Middle frontal gyrus (tissue), 1 donor: ENCODE data around the gene MAPT.
"Not testable (repeated sequence)": the region's sequence is repeated elsewhere in the genome, so short reads cannot be mapped to it uniquely, and the experiment has no call there.

ENCODE experiments used
- DNase-seq: peaks from one replicate; pipeline ENCODE4 v3.0.0-alpha.2; 2015; ENCODE audit warnings: low spot score; ENCODE audit errors: extremely low spot score

Gene MAPT

DNA sequence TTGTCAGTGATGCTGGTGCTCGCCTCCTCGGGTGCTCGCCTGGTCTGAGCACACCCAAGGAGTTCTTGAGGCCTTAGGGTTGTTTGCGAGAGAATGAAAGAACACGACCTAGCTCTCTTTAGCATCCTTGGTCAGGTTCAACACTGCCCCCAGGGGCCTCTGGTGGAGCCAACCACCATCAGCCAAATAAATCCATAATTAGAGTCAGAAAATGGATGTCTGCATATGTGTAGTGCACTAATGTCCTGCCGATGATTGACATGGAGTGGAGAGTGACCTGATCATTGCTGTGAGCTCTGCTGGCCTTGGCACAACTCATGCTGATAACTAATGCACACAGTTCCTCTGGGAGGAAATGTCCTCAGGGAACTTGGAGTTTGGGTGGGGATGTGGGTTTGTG is 96.5 kb downstream of the MAPT start:
- DNase-seq, result no peak

DNA sequence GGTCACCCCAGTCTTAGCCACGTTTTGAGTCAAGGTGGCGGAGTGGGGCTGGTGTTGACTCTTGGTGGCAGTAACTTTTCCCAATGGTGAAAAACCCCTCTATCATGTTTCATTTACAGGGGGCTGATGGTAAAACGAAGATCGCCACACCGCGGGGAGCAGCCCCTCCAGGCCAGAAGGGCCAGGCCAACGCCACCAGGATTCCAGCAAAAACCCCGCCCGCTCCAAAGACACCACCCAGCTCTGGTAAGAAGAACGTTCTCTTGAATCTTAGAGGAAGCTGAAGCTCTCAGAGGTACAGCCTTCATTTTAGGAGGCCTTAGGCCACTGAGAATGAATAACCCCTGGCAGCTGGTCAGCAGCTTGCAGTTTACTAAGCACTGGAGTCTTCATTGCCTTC is 97.0 kb downstream of the MAPT start:
- DNase-seq, result no peak

DNA sequence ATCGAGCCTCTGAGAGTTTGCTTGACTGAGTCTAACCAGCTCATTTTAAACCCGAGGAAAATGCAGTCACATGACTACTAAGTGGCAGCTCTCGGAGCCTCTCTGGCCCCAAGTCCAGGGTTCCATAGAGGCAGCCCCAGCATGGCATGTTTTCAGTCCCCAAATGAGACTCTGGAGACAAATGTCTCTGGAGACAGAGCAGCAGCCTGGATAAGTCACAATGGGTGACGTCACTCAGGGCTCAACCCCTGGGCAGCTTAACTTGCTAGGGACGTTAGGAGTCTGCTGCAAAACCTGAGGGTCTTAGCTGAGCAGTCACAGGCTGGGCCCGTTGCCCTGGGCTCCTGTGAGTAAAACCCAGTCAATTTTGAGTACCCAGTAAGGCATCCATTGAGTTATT is 97.8 kb downstream of the MAPT start:
- no peak for DNase-seq

DNA sequence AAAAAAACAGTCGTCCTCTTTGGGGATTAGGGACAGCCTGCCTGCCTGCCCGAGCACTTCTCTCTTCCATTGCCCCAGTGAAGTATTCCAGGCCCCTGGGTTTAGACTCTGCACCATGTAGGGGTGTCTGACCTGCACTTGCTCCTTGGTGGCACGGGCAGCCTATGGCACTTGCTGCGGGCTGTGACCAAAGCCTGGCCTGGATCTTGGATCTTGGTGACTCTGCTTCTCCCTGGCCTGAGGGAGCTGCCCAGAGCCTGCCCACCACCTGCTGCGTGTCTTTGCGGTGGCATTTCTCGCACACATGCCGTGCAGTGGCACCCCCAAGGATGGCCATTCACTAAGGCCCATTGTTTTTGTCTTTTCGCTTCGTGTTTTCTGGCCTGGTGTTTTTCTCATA is 98.5 kb downstream of the MAPT start:
- DNase-seq, result no peak

DNA sequence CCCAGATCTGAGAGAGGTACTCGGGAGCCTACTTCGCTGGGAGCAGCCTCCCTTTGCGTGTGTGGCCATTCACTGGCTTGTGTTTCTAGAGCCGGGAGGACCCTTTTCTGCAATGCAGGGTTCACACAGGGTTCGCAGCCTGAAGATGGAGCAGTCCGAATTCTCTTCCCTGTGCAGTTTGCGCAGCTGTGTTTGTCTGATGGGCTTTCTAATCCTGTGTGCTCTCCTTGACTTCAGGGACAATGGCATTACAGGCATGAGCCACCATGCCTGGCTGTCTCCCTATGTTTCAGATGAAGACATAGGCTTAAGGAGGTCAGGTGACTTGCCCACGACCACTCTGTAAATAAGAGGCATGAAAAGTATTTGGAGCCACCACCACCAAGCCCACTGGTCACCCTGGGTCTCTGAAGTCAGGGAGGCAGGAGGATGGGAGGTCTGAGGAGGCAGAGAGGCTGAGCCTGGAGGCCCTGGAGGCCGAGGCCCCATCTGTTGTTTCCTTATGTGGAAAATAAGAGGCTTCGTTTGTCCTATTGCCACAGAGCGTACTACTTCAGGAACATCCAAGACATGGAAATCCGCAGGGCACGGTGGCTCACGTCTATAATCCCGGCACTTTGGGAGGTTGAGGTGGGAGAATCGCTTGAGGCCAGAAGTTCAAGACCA is 99.7 kb downstream of the MAPT start:
- DNase-seq, result no peak

DNA sequence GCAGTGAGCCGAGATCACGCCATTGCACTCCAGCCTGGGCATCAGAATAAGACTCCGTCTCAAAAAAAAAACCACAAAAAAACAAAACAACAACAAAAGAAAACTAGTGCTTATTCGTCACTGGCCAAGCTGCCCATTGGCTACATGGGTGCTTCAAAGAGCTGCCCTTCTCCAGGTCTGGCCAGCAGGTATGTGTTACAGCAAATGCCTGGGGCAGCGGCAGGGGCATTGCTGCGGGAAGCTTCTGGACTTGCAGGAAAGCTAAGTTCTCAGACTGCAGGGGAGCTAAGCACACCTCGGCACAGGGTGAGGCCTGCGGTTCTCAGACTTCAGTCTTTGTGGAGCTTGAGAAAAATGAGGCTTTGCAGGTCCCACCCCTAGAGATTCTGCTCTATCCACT is 100.6 kb downstream of the MAPT start:
- no peak for DNase-seq

DNA sequence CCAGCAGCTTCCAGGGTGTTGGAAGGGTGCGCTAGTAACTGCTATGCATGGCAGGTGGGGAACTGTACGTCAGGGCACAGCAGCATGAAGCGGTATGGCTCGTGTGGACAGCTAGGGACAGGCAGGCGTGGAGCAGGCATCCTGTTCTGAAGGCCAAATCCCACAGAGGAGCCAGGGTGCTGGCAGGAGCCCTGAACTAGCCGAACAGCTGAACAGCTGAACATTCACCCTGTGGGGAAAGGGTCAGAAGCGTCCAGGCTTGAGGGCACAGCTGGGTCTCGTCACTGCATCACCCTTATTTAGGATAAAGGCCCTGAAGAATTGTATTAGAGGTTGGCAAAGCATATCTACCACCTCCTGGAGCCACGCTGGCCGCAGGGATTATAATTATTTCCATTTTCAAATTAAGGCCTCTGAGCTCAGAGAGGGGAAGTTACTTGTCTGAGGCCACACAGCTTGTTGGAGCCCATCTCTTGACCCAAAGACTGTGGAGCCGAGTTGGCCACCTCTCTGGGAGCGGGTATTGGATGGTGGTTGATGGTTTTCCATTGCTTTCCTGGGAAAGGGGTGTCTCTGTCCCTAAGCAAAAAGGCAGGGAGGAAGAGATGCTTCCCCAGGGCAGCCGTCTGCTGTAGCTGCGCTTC is 101.4 kb downstream of the MAPT start:
- no peak for DNase-seq

DNA sequence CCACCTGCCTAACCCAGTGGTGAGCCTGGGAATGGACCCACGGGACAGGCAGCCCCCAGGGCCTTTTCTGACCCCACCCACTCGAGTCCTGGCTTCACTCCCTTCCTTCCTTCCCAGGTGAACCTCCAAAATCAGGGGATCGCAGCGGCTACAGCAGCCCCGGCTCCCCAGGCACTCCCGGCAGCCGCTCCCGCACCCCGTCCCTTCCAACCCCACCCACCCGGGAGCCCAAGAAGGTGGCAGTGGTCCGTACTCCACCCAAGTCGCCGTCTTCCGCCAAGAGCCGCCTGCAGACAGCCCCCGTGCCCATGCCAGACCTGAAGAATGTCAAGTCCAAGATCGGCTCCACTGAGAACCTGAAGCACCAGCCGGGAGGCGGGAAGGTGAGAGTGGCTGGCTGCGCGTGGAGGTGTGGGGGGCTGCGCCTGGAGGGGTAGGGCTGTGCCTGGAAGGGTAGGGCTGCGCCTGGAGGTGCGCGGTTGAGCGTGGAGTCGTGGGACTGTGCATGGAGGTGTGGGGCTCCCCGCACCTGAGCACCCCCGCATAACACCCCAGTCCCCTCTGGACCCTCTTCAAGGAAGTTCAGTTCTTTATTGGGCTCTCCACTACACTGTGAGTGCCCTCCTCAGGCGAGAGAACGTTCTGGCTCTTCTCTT is 102.1 kb downstream of the MAPT start:
- no peak for DNase-seq

DNA sequence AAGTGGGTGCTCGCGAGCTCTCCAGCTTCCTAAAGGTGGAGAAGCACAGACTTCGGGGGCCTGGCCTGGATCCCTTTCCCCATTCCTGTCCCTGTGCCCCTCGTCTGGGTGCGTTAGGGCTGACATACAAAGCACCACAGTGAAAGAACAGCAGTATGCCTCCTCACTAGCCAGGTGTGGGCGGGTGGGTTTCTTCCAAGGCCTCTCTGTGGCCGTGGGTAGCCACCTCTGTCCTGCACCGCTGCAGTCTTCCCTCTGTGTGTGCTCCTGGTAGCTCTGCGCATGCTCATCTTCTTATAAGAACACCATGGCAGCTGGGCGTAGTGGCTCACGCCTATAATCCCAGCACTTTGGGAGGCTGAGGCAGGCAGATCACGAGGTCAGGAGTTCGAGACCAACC is 102.8 kb downstream of the MAPT start:
- DNase-seq, result no peak

DNA sequence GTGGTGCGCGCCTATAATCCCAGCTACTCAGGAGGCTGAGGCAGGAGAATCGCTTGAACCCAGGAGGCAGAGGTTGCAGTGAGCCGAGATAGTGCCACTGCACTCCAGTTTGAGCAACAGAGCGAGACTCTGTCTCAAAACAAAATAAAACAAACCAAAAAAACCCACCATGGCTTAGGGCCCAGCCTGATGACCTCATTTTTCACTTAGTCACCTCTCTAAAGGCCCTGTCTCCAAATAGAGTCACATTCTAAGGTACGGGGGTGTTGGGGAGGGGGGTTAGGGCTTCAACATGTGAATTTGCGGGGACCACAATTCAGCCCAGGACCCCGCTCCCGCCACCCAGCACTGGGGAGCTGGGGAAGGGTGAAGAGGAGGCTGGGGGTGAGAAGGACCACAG is 103.3 kb downstream of the MAPT start:
- no peak for DNase-seq

DNA sequence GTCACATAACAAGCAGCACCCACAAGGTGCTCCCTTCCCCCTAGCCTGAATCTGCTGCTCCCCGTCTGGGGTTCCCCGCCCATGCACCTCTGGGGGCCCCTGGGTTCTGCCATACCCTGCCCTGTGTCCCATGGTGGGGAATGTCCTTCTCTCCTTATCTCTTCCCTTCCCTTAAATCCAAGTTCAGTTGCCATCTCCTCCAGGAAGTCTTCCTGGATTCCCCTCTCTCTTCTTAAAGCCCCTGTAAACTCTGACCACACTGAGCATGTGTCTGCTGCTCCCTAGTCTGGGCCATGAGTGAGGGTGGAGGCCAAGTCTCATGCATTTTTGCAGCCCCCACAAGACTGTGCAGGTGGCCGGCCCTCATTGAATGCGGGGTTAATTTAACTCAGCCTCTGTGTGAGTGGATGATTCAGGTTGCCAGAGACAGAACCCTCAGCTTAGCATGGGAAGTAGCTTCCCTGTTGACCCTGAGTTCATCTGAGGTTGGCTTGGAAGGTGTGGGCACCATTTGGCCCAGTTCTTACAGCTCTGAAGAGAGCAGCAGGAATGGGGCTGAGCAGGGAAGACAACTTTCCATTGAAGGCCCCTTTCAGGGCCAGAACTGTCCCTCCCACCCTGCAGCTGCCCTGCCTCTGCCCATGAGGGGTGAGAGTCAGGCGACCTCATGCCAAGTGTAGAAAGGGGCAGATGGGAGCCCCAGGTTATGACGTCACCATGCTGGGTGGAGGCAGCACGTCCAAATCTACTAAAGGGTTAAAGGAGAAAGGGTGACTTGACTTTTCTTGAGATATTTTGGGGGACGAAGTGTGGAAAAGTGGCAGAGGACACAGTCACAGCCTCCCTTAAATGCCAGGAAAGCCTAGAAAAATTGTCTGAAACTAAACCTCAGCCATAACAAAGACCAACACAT is 104.9 kb downstream of the MAPT start, which contains the start of gene STH:
TSS of gene STH (plus strand) at position 264 of the 913 bp plus-strand sequence. CDS start at position 294, 30 bp downstream.
- DNase-seq, result no peak

DNA sequence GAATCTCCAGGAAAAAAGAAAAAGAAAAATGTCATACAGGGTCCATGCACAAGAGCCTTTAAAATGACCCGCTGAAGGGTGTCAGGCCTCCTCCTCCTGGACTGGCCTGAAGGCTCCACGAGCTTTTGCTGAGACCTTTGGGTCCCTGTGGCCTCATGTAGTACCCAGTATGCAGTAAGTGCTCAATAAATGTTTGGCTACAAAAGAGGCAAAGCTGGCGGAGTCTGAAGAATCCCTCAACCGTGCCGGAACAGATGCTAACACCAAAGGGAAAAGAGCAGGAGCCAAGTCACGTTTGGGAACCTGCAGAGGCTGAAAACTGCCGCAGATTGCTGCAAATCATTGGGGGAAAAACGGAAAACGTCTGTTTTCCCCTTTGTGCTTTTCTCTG is 105.5 kb downstream of the MAPT start:
- no peak for DNase-seq

DNA sequence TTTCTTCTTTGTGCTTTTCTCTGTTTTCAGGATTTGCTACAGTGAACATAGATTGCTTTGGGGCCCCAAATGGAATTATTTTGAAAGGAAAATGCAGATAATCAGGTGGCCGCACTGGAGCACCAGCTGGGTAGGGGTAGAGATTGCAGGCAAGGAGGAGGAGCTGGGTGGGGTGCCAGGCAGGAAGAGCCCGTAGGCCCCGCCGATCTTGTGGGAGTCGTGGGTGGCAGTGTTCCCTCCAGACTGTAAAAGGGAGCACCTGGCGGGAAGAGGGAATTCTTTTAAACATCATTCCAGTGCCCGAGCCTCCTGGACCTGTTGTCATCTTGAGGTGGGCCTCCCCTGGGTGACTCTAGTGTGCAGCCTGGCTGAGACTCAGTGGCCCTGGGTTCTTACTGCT is 105.9 kb downstream of the MAPT start:
- no peak for DNase-seq

DNA sequence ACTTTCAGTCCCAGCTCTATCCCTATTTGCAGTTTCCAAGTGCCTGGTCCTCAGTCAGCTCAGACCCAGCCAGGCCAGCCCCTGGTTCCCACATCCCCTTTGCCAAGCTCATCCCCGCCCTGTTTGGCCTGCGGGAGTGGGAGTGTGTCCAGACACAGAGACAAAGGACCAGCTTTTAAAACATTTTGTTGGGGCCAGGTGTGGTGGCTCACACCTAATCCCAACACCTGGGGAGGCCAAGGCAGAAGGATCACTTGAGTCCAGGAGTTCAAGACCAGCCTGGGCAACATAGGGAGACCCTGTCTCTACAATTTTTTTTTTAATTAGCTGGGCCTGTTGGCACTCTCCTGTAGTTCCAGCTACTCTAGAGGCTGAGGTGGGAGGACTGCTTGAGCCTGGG is 106.4 kb downstream of the MAPT start:
- no peak for DNase-seq

DNA sequence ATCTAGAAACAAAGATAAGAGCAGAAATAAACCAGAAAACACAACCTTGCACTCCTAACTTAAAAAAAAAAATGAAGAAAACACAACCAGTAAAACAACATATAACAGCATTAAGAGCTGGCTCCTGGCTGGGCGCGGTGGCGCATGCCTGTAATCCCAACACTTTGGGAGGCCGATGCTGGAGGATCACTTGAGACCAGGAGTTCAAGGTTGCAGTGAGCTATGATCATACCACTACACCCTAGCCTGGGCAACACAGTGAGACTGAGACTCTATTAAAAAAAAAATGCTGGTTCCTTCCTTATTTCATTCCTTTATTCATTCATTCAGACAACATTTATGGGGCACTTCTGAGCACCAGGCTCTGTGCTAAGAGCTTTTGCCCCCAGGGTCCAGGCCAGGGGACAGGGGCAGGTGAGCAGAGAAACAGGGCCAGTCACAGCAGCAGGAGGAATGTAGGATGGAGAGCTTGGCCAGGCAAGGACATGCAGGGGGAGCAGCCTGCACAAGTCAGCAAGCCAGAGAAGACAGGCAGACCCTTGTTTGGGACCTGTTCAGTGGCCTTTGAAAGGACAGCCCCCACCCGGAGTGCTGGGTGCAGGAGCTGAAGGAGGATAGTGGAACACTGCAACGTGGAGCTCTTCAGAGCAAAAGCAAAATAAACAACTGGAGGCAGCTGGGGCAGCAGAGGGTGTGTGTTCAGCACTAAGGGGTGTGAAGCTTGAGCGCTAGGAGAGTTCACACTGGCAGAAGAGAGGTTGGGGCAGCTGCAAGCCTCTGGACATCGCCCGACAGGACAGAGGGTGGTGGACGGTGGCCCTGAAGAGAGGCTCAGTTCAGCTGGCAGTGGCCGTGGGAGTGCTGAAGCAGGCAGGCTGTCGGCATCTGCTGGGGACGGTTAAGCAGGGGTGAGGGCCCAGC is 107.3 kb downstream of the MAPT start:
- no peak for DNase-seq

DNA sequence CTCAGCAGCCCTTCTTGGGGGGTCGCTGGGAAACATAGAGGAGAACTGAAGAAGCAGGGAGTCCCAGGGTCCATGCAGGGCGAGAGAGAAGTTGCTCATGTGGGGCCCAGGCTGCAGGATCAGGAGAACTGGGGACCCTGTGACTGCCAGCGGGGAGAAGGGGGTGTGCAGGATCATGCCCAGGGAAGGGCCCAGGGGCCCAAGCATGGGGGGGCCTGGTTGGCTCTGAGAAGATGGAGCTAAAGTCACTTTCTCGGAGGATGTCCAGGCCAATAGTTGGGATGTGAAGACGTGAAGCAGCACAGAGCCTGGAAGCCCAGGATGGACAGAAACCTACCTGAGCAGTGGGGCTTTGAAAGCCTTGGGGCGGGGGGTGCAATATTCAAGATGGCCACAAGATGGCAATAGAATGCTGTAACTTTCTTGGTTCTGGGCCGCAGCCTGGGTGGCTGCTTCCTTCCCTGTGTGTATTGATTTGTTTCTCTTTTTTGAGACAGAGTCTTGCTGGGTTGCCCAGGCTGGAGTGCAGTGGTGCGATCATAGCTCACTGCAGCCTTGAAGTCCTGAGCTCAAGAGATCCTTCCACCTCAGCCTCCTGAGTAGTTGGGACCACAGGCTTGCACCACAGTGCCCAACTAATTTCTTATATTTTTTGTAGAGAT is 108.1 kb downstream of the MAPT start:
- peak; percentile 51 for DNase-seq

DNA sequence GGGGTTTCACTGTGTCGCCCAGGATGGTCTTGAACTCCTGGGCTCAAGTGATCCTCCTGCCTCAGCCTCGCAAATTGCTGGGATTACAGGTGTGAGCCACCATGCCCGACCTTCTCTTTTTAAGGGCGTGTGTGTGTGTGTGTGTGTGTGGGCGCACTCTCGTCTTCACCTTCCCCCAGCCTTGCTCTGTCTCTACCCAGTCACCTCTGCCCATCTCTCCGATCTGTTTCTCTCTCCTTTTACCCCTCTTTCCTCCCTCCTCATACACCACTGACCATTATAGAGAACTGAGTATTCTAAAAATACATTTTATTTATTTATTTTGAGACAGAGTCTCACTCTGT is 108.6 kb downstream of the MAPT start:
- no peak for DNase-seq

DNA sequence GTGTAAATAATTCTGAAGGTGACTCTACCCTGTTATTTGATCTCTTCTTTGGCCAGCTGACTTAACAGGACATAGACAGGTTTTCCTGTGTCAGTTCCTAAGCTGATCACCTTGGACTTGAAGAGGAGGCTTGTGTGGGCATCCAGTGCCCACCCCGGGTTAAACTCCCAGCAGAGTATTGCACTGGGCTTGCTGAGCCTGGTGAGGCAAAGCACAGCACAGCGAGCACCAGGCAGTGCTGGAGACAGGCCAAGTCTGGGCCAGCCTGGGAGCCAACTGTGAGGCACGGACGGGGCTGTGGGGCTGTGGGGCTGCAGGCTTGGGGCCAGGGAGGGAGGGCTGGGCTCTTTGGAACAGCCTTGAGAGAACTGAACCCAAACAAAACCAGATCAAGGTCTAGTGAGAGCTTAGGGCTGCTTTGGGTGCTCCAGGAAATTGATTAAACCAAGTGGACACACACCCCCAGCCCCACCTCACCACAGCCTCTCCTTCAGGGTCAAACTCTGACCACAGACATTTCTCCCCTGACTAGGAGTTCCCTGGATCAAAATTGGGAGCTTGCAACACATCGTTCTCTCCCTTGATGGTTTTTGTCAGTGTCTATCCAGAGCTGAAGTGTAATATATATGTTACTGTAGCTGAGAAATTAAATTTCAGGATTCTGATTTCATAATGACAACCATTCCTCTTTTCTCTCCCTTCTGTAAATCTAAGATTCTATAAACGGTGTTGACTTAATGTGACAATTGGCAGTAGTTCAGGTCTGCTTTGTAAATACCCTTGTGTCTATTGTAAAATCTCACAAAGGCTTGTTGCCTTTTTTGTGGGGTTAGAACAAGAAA is 109.8 kb downstream of the MAPT start:
- peak; percentile 38 for DNase-seq

DNA sequence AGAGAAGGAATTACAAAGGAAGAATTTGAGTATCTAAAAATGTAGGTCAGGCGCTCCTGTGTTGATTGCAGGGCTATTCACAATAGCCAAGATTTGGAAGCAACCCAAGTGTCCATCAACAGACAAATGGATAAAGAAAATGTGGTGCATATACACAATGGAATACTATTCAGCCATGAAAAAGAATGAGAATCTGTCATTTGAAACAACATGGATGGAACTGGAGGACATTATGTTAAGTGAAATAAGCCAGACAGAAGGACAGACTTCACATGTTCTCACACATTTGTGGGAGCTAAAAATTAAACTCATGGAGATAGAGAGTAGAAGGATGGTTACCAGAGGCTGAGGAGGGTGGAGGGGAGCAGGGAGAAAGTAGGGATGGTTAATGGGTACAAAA is 111.7 kb downstream of the MAPT start:
- not testable (repeated sequence) for DNase-seq
